HepG2 (cell line): ENCODE measurements around the gene PYGL. TPM values are rescaled to one million over a fixed set of nuclear protein-coding genes. Genes with fewer than 3 reads are reported as not detected.

Experiments
- CBFB ChIP-seq: sonication (generic); formaldehyde crosslinking; IDR thresholded peaks from 2 replicates; pipeline ENCODE4 v1.4.0; 2020; ENCODE audit warnings: missing genetic modification reagents
- DR1 ChIP-seq: sonication (generic); formaldehyde crosslinking; IDR thresholded peaks from 2 replicates; pipeline ENCODE4 v1.8.0; 2021; ENCODE audit warnings: mild to moderate bottlenecking, missing genetic modification reagents, inconsistent platforms
- ETV5 ChIP-seq: IDR thresholded peaks from 2 replicates; pipeline ENCODE4 v1.6.1; 2018; ENCODE audit warnings: missing biosample characterization, missing genetic modification reagents, inconsistent platforms, borderline replicate concordance
- IRF2 ChIP-seq: IDR thresholded peaks from 2 replicates; pipeline ENCODE4 v1.6.1; 2018; ENCODE audit warnings: missing genetic modification reagents, missing compliant biosample characterization
- KDM1A ChIP-seq: IDR thresholded peaks from 2 replicates; pipeline ENCODE4 v1.6.1; 2016; ENCODE audit warnings: missing compliant biosample characterization
- KDM5A ChIP-seq: fragments of 200-600 bp; sonication (generic); IDR thresholded peaks from 2 replicates; pipeline ENCODE4 v1.7.0; 2018; ENCODE audit warnings: antibody characterized with exemption, mild to moderate bottlenecking, low read length, borderline replicate concordance
- MED1 ChIP-seq: sonication (generic); formaldehyde crosslinking; IDR thresholded peaks from 2 replicates; pipeline ENCODE4 v1.4.0; 2020; ENCODE audit warnings: missing genetic modification reagents
- NCOA1 ChIP-seq: sonication (generic); formaldehyde crosslinking; IDR thresholded peaks from 2 replicates; pipeline ENCODE4 v1.9.0; 2021; ENCODE audit warnings: missing genetic modification reagents
- PAF1 ChIP-seq: IDR thresholded peaks from 2 replicates; pipeline ENCODE4 v1.6.1; 2016; ENCODE audit warnings: missing genetic modification reagents, missing compliant biosample characterization
- SIX4 ChIP-seq: sonication (generic); formaldehyde crosslinking; IDR thresholded peaks from 2 replicates; pipeline ENCODE4 v1.4.0; 2020; ENCODE audit warnings: missing genetic modification reagents
- SKI ChIP-seq: fragments of 450-650 bp; IDR thresholded peaks from one replicate; pipeline ENCODE4 v1.6.1; 2018; ENCODE audit warnings: mild to moderate bottlenecking; ENCODE audit not compliant: partially characterized antibody
- SRSF4 ChIP-seq: fragments of 200-400 bp; formaldehyde crosslinking; IDR thresholded peaks from one replicate; pipeline ENCODE4 v1.6.1; 2018; ENCODE audit warnings: mild to moderate bottlenecking, low read depth, low read length, moderate library complexity; ENCODE audit not compliant: poor library complexity, severe bottlenecking
- TBL1XR1 ChIP-seq: fragments of 150-350 bp; IDR thresholded peaks from 2 replicates; pipeline ENCODE4 v1.6.1; 2014; ENCODE audit warnings: borderline replicate concordance, low read length; ENCODE audit not compliant: partially characterized antibody
- ZBTB20 ChIP-seq: sonication (generic); formaldehyde crosslinking; IDR thresholded peaks from 2 replicates; pipeline ENCODE4 v1.8.1; 2023; ENCODE audit warnings: missing genetic modification reagents, low read depth, mild to moderate bottlenecking, borderline replicate concordance
- ZBTB38 ChIP-seq: sonication (generic); formaldehyde crosslinking; IDR thresholded peaks from 2 replicates; pipeline ENCODE4 v1.5.1; 2020; ENCODE audit warnings: mild to moderate bottlenecking, missing genetic modification reagents
- ZNF136 ChIP-seq: sonication (generic); formaldehyde crosslinking; IDR thresholded peaks from 2 replicates; pipeline ENCODE4 v1.8.1; 2022; ENCODE audit warnings: low read depth, mild to moderate bottlenecking, moderate library complexity, missing genetic modification reagents
- ZNF567 ChIP-seq: sonication (generic); formaldehyde crosslinking; IDR thresholded peaks from 2 replicates; pipeline ENCODE4 v1.8.1; 2023; ENCODE audit warnings: mild to moderate bottlenecking, missing genetic modification reagents, borderline replicate concordance
- ZNF768 ChIP-seq: sonication (generic); formaldehyde crosslinking; IDR thresholded peaks from 2 replicates; pipeline ENCODE4 v1.4.0; 2020; ENCODE audit warnings: missing genetic modification reagents
- polyA plus RNA-seq, 8 experiments: library from polyadenylated mRNA; depleted of rRNA in 3 of 8; stranded (reverse) in 7 of 8; unstranded in 1 of 8; fragments of >200 nt; fragmentation: Illumina TruSeq in 4 of 8; extraction: Trizol in 4 of 8; gene quantifications; 2 replicates each; pipeline versions ENCODE4 v1.2.1 to v1.2.3, GENCODE V29; 2011 to 2016; ENCODE audit warnings: low read depth in 4 of 8, missing spikeins in 1 of 8, mixed read lengths in 1 of 8; ENCODE audit not compliant: insufficient read depth in 1 of 8
- total RNA-seq, 5 experiments: library from RNA; depleted of rRNA; stranded (reverse); fragments of >200 nt; fragmentation: Illumina TruSeq; extraction: Trizol; gene quantifications; 2 replicates each; pipeline ENCODE4 v1.2.3, GENCODE V29; 2016; ENCODE audit warnings: low read depth in 1 of 5
- TF ChIP-seq, protein P1 (sequence below): sonication (generic); formaldehyde crosslinking; IDR thresholded peaks from 2 replicates; pipeline ENCODE4 v1.4.0; 2020; ENCODE audit warnings: mild to moderate bottlenecking, missing genetic modification reagents
- TF ChIP-seq, protein P2 (sequence below): sonication (generic); formaldehyde crosslinking; IDR thresholded peaks from 2 replicates; pipeline ENCODE4 v1.4.0; 2020; ENCODE audit warnings: missing genetic modification reagents
- TF ChIP-seq, protein P3 (sequence below): sonication (generic); formaldehyde crosslinking; conservative IDR thresholded peaks from 2 replicates; pipeline ENCODE4 v1.4.0; 2020; ENCODE audit warnings: mild to moderate bottlenecking, missing genetic modification reagents, moderate library complexity
- TF ChIP-seq, protein P4 (sequence below): sonication (generic); formaldehyde crosslinking; IDR thresholded peaks from 2 replicates; pipeline ENCODE4 v1.8.1; 2023; ENCODE audit warnings: mild to moderate bottlenecking, missing genetic modification reagents

PYGL gene
- total and polyA plus RNA-seq, 2 of the 13 experiments (the other 11 are each of a cell fraction or from before 2014, with no cell fraction given) = 98.4 to 110 TPM

DNA sequence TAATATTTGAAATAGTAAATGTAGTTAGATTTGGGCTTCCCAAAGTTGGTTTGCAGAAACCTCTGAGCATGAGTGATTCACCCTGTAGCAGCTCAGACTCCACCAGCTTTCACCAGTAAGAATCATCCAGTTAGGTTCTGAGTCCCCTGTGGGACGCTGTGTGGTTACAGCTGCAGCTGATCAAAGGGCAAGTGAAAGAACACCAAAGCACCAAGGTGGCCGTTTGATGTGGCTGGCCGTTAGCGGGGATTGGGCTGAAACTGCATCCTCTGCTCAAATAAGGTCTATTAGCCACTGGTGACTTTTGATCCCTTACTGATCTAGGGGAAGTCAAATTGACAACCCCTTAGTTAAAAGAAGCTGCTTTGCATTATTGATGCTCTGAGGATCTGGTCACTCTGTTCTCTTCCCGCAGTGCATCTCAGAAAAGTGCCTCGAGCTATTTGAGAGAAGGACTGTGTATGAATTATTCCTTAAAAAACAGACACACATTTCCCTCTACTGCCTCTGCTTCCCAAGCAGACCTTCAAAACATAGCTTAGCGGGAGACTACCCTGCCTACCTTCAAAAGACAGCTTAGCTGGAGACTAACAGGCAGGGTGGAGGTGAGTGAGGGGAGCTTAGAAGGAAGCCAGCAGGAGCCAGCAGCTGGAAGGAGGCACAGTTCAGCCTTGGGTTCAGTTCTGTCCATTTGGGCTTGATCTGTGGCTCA, 68.8 kb downstream of the PYGL start (continued):
- TF ChIP-seq DR1 (CRISPR knock-in tag) (no peak), TBL1XR1 (no peak), SKI (peak; percentile 18), SRSF4 (no peak), ZNF136 (CRISPR knock-in tag) (no peak), ZBTB20 (peak; percentile 35; the same call in 1 of the 2 replicates), ZNF567 (CRISPR knock-in tag) (peak; percentile 35; the same call in 1 of the 2 replicates), KDM5A (no peak), SIX4 (CRISPR knock-in tag) (peak; percentile 47; the same call in 1 of the 2 replicates), NCOA1 (CRISPR knock-in tag) (no peak), ETV5 (peak; percentile 64; the same call in 1 of the 2 replicates), KDM1A (CRISPR knock-in tag) (peak; percentile 93), MED1 (CRISPR knock-in tag) (peak; percentile 51; the same call in 1 of the 2 replicates), CBFB (CRISPR knock-in tag) (peak; percentile 98), IRF2 (CRISPR knock-in tag) (0 out of 2 replicates have a peak, but pooled peaks have one; percentile 11), ZNF768 (no peak), ZBTB38 (CRISPR knock-in tag) (no peak), PAF1 (CRISPR knock-in tag) (no peak)
- TF ChIP-seq, protein P1, sequence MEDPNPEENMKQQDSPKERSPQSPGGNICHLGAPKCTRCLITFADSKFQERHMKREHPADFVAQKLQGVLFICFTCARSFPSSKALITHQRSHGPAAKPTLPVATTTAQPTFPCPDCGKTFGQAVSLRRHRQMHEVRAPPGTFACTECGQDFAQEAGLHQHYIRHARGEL (CRISPR knock-in tag) = no peak
- TF ChIP-seq, protein P2, sequence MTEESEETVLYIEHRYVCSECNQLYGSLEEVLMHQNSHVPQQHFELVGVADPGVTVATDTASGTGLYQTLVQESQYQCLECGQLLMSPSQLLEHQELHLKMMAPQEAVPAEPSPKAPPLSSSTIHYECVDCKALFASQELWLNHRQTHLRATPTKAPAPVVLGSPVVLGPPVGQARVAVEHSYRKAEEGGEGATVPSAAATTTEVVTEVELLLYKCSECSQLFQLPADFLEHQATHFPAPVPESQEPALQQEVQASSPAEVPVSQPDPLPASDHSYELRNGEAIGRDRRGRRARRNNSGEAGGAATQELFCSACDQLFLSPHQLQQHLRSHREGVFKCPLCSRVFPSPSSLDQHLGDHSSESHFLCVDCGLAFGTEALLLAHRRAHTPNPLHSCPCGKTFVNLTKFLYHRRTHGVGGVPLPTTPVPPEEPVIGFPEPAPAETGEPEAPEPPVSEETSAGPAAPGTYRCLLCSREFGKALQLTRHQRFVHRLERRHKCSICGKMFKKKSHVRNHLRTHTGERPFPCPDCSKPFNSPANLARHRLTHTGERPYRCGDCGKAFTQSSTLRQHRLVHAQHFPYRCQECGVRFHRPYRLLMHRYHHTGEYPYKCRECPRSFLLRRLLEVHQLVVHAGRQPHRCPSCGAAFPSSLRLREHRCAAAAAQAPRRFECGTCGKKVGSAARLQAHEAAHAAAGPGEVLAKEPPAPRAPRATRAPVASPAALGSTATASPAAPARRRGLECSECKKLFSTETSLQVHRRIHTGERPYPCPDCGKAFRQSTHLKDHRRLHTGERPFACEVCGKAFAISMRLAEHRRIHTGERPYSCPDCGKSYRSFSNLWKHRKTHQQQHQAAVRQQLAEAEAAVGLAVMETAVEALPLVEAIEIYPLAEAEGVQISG (CRISPR knock-in tag) = peak; percentile 69
- TF ChIP-seq, protein P3, sequence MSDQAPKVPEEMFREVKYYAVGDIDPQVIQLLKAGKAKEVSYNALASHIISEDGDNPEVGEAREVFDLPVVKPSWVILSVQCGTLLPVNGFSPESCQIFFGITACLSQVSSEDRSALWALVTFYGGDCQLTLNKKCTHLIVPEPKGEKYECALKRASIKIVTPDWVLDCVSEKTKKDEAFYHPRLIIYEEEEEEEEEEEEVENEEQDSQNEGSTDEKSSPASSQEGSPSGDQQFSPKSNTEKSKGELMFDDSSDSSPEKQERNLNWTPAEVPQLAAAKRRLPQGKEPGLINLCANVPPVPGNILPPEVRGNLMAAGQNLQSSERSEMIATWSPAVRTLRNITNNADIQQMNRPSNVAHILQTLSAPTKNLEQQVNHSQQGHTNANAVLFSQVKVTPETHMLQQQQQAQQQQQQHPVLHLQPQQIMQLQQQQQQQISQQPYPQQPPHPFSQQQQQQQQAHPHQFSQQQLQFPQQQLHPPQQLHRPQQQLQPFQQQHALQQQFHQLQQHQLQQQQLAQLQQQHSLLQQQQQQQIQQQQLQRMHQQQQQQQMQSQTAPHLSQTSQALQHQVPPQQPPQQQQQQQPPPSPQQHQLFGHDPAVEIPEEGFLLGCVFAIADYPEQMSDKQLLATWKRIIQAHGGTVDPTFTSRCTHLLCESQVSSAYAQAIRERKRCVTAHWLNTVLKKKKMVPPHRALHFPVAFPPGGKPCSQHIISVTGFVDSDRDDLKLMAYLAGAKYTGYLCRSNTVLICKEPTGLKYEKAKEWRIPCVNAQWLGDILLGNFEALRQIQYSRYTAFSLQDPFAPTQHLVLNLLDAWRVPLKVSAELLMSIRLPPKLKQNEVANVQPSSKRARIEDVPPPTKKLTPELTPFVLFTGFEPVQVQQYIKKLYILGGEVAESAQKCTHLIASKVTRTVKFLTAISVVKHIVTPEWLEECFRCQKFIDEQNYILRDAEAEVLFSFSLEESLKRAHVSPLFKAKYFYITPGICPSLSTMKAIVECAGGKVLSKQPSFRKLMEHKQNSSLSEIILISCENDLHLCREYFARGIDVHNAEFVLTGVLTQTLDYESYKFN (CRISPR knock-in tag) = peak; percentile 92
- TF ChIP-seq, protein P4, sequence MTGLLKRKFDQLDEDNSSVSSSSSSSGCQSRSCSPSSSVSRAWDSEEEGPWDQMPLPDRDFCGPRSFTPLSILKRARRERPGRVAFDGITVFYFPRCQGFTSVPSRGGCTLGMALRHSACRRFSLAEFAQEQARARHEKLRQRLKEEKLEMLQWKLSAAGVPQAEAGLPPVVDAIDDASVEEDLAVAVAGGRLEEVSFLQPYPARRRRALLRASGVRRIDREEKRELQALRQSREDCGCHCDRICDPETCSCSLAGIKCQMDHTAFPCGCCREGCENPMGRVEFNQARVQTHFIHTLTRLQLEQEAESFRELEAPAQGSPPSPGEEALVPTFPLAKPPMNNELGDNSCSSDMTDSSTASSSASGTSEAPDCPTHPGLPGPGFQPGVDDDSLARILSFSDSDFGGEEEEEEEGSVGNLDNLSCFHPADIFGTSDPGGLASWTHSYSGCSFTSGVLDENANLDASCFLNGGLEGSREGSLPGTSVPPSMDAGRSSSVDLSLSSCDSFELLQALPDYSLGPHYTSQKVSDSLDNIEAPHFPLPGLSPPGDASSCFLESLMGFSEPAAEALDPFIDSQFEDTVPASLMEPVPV (CRISPR knock-in tag) = 0 out of 2 replicates have a peak, but pooled peaks have one; percentile 29
